ENCODE results near the gene GGA2. TPM values are rescaled to one million over a fixed set of nuclear protein-coding genes. Genes with fewer than 3 reads are reported as not detected.
A peak's percentile ranks its signal among the peaks of the same experiment; 100 is the strongest.

The GGA2 gene
- total RNA-seq, 1 experiment from 2014 or later, result 90.4 TPM

DNA sequence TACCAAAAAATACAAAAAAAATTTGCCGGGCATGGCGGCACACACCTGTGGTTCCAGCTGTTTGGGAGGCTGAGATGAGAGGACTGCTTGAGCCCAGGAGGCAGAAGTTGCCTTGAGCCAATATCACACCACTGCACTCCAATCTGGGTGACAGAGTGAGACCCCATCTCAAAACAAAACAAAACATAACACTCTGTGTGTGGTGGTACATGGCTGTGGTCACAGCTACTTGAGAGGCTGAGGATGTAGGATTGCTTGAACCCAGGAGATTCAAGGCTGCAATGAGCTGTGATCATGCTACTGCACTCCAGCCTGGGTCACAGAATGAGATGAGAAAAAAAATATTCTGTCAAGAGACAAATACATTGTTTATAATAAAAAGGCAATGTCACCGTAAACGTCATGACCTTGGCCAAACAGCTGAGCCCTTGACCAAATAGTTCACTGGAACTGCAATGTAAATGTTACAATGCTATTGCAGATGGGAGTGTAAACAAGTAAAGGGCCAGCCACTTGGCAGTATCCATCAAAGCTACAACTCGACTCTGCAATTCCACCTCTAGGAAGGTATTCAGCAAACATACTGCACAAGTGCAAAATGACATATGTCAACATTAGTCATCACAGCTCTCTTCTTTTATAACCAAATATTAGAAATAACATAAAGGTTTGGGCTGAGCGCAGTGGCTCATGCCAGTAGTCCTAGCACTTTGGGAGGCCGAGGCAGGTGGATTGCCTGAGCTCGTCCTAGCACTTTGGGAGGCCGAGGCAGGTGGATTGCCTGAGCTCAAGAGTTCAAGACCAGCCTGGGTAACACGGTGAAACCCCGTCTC, 29.9 kb upstream of the GGA2 start:
- no peak for DNase-seq
- H3K4me1 Mint-ChIP-seq (ENCODE audit: low read depth, unreplicated experiment), result no peaks in the 10 kb centered on the region
- no peak overlapping the region for H3K27ac Mint-ChIP-seq (ENCODE audit: unreplicated experiment)
- no peak for TF ChIP-seq CTCF (IDR thresholded peaks at IDR 0.05; ENCODE audit: unreplicated experiment)
- intact Hi-C loops (cut with micrococcal nuclease; ENCODE audit: unreplicated experiment), result no loop called here
- CTCF ChIA-PET, result interaction anchor here (0.7 to 1.2 kb wide), 2 partner anchors 11 to 1576 kb away, joined by 3 read pairs; no protein-coding TSS in a partner anchor
- BruUV-seq (replicated peaks), result no TSS peak
- H3K27me3 Mint-ChIP-seq (ENCODE audit: unreplicated experiment), result no peaks in the 10 kb centered on the region
- no peak overlapping the region for H3K4me3 Mint-ChIP-seq (ENCODE audit: low read depth, unreplicated experiment)
- no peaks in the 10 kb centered on the region for H3K9me3 Mint-ChIP-seq (ENCODE audit: low read depth, unreplicated experiment)
- H3K36me3 Mint-ChIP-seq (ENCODE audit: insufficient read depth, unreplicated experiment), result peaks cover 46% of the 10 kb centered on the region

DNA sequence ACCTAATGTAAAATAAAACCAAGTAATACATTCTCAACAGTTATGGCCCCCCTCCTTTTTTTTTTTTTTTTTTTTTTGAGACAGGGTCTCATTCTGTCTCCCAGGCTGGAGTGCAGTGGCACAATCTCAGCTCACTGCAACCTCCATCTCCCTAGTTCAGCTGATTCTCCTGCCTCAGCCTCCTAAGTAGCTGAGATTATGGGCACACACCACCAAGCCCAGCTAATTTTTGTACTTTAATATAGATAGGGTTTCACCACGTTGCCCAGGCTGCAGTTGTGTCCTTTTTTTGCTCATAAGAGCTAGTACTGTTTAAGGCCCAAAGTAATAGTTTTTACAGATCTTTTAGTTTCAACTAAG, 28.6 kb upstream of the GGA2 start:
- no peaks in the 10 kb centered on the region for H3K9me3 Mint-ChIP-seq (ENCODE audit: low read depth, unreplicated experiment)
- H3K27ac Mint-ChIP-seq (ENCODE audit: unreplicated experiment), result peak overlapping the region; percentile 17
- H3K4me1 Mint-ChIP-seq (ENCODE audit: low read depth, unreplicated experiment), result no peaks in the 10 kb centered on the region
- no peak for DNase-seq
- CTCF ChIA-PET, result interaction anchor here (0.6 to 1.2 kb wide), 2 partner anchors 9 to 19 kb away, joined by 3 read pairs; partner anchors contain the start of genes EARS2 and UBFD1
- H3K4me3 Mint-ChIP-seq (ENCODE audit: low read depth, unreplicated experiment), result no peak overlapping the region
- no TSS peak for BruUV-seq (replicated peaks)
- no peaks in the 10 kb centered on the region for H3K27me3 Mint-ChIP-seq (ENCODE audit: unreplicated experiment)
- TF ChIP-seq CTCF (IDR thresholded peaks at IDR 0.05; ENCODE audit: unreplicated experiment), result no peak
- intact Hi-C loops (cut with micrococcal nuclease; ENCODE audit: unreplicated experiment), result no loop called here
- peaks cover 46% of the 10 kb centered on the region for H3K36me3 Mint-ChIP-seq (ENCODE audit: insufficient read depth, unreplicated experiment)

DNA sequence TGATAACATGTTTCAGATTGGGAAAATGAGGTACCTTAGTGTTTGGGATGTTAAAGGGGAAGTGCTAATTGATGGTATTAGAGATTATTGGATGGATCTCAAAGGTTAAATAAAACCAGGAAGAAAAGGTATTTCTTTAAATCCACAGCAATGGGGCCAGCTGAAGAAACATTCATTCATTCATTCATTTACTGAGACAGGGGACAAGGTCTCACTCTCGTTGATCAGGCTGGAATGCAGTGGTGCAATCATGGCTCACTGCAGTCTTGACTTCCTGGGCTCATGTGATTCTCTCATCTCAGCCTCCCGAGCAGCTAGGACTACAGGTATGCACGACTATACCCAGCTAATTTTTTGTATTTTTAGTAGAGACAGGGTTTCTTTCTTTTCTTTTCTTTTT, 27.1 kb upstream of the GGA2 start:
- CTCF ChIA-PET, result interaction anchor here (0.6 kb wide), 1 partner anchor 20 kb away, joined by 3 read pairs; no protein-coding TSS in a partner anchor
- no peak overlapping the region for H3K4me3 Mint-ChIP-seq (ENCODE audit: low read depth, unreplicated experiment)
- peaks cover 42% of the 10 kb centered on the region for H3K36me3 Mint-ChIP-seq (ENCODE audit: insufficient read depth, unreplicated experiment)
- DNase-seq, result no peak
- H3K9me3 Mint-ChIP-seq (ENCODE audit: low read depth, unreplicated experiment), result no peaks in the 10 kb centered on the region
- no peaks in the 10 kb centered on the region for H3K4me1 Mint-ChIP-seq (ENCODE audit: low read depth, unreplicated experiment)
- H3K27ac Mint-ChIP-seq (ENCODE audit: unreplicated experiment), result no peak overlapping the region
- no TSS peak for BruUV-seq (replicated peaks)
- TF ChIP-seq CTCF (IDR thresholded peaks at IDR 0.05; ENCODE audit: unreplicated experiment), result no peak
- intact Hi-C loops (cut with micrococcal nuclease; ENCODE audit: unreplicated experiment), result no loop called here
- H3K27me3 Mint-ChIP-seq (ENCODE audit: unreplicated experiment), result no peaks in the 10 kb centered on the region

DNA sequence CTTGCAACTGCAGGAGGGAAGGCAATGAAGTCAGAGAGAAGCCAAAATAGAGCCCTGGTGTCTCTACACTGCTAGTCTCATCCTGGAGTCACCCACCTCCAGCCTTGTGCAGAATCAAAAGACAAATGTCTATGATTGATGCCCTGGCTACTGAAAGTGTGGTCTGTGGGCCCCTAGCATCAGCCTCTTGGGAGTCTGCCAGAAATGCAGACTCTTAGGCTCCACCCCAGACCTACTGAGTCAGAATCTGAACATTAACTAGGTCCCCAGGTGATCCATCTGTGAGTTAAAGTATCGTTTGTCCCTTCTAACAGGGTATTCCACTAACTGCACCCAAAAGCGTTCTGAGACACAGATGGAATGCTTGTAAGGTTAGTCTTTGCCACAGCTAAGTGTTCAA, 25.6 kb upstream of the GGA2 start:
- H3K4me3 Mint-ChIP-seq (ENCODE audit: low read depth, unreplicated experiment), result no peak overlapping the region
- H3K36me3 Mint-ChIP-seq (ENCODE audit: insufficient read depth, unreplicated experiment), result peaks cover 31% of the 10 kb centered on the region

More for the DNA sequence above, 25.6 kb upstream of the GGA2 start:
- CTCF ChIA-PET, result no interaction called here
- no peak for TF ChIP-seq CTCF (IDR thresholded peaks at IDR 0.05; ENCODE audit: unreplicated experiment)
- intact Hi-C loops (cut with micrococcal nuclease; ENCODE audit: unreplicated experiment), result no loop called here
- H3K4me1 Mint-ChIP-seq (ENCODE audit: low read depth, unreplicated experiment), result no peaks in the 10 kb centered on the region
- H3K27ac Mint-ChIP-seq (ENCODE audit: unreplicated experiment), result no peak overlapping the region
- no peaks in the 10 kb centered on the region for H3K27me3 Mint-ChIP-seq (ENCODE audit: unreplicated experiment)
- BruUV-seq (replicated peaks), result no TSS peak
- DNase-seq, result no peak
- H3K9me3 Mint-ChIP-seq (ENCODE audit: low read depth, unreplicated experiment), result no peaks in the 10 kb centered on the region
